RWPE1 (cell line): ENCODE data around the gene ERVH48-1.
A peak's percentile ranks its signal among the peaks of the same experiment; 100 is the strongest.

Experiments
- CTCF ChIA-PET: fragments of 350-600 bp; sonication (Branson Sonifier 250); formaldehyde crosslinking; extraction: SDS; loops from one replicate; lab custom pipeline; 2021; lab: Yijun Ruan, JAX
- POLR2A ChIA-PET: fragments of 400-600 bp; formaldehyde crosslinking; extraction: SDS; loops from one replicate; lab custom pipeline; 2020; ENCODE audit warnings: antibody characterized with exemption; ENCODE audit not compliant: low non-redundant PET; lab: Yijun Ruan, JAX
- DNase-seq: peaks from one replicate; pipeline ENCODE4 v3.0.0; 2012; ENCODE audit warnings: low spot score
- H3K27ac ChIP-seq: fragments of 450-650 bp; 2 replicates; pipeline ENCODE4 v1.5.1; 2017
- CTCF ChIP-seq: fragments of 450-650 bp; conservative IDR thresholded peaks from 2 replicates; pipeline ENCODE4 v1.5.1; 2017; ENCODE audit warnings: low read depth, mild to moderate bottlenecking

Gene ERVH48-1

GRCh38 chr21:42906233-42906632 is 19.2 kb downstream of the ERVH48-1 start:
- ChIA-PET POLR2A (no interaction called here), CTCF (no interaction called here)
- H3K27ac ChIP-seq = no peak overlapping the region
- DNase-seq = no peak
- TF ChIP-seq CTCF = no peak

- POLR2A ChIA-PET = no interaction called here
- H3K27ac ChIP-seq = no peak overlapping the region
- no peak for TF ChIP-seq CTCF
- no peak for DNase-seq
- CTCF ChIA-PET = no interaction called here
Measured at GRCh38 chr21:42905195-42905594, 20.2 kb downstream of the ERVH48-1 start.

- POLR2A ChIA-PET = no interaction called here
- no peak for TF ChIP-seq CTCF
- DNase-seq = no peak
- CTCF ChIA-PET = no interaction called here
- no peak overlapping the region for H3K27ac ChIP-seq
Measured at GRCh38 chr21:42903817-42904216, 21.6 kb downstream of the ERVH48-1 start.

- no peak for DNase-seq
- no peak for TF ChIP-seq CTCF
- ChIA-PET POLR2A (no interaction called here), CTCF (no interaction called here)
- no peak overlapping the region for H3K27ac ChIP-seq
Measured at GRCh38 chr21:42900446-42900845, 25.0 kb downstream of the ERVH48-1 start.

GRCh38 chr21:42892931-42893755 is 32.3 kb downstream of the ERVH48-1 start, which contains the start of gene NDUFV3:
TSS of gene NDUFV3 (plus strand) at chr21:42893309. CDS start at chr21:42893334, 25 bp downstream.
- CTCF ChIA-PET = no interaction called here
- H3K27ac ChIP-seq = peak within 1 kb of the TSS; percentile 91
- no peak for TF ChIP-seq CTCF
- peak; percentile 99 for DNase-seq
- POLR2A ChIA-PET = interaction anchor here (0.6 to 1.0 kb wide), 4 partner anchors 15 to 126 kb away, joined by 3 read pairs; no protein-coding TSS in a partner anchor

GRCh38 chr21:42892582-42892930 is 32.9 kb downstream of the ERVH48-1 start:
- ChIA-PET CTCF (interaction anchor here (0.6 kb wide), 1 partner anchor 329 kb away, joined by 3 read pairs; no protein-coding TSS in a partner anchor), POLR2A (interaction anchor here (0.6 to 1.0 kb wide), 5 partner anchors 14 to 126 kb away, joined by 3 read pairs; no protein-coding TSS in a partner anchor)
- H3K27ac ChIP-seq = peak overlapping the region; percentile 91
- TF ChIP-seq CTCF = no peak
- no peak for DNase-seq
